T1000 (cell line): Measurements from ENCODE around the gene FUNDC2.
"Not testable (repeated sequence)": the region's sequence is repeated elsewhere in the genome, so short reads cannot be mapped to it uniquely, and the experiment has no call there.

ENCODE experiments used
- DNase-seq: peaks from one replicate; lab custom pipeline; 2025; ENCODE audit warnings: mixed read lengths; lab: John Stamatoyannopoulos, UW

The FUNDC2 gene, protein sequence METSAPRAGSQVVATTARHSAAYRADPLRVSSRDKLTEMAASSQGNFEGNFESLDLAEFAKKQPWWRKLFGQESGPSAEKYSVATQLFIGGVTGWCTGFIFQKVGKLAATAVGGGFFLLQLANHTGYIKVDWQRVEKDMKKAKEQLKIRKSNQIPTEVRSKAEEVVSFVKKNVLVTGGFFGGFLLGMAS

DNA sequence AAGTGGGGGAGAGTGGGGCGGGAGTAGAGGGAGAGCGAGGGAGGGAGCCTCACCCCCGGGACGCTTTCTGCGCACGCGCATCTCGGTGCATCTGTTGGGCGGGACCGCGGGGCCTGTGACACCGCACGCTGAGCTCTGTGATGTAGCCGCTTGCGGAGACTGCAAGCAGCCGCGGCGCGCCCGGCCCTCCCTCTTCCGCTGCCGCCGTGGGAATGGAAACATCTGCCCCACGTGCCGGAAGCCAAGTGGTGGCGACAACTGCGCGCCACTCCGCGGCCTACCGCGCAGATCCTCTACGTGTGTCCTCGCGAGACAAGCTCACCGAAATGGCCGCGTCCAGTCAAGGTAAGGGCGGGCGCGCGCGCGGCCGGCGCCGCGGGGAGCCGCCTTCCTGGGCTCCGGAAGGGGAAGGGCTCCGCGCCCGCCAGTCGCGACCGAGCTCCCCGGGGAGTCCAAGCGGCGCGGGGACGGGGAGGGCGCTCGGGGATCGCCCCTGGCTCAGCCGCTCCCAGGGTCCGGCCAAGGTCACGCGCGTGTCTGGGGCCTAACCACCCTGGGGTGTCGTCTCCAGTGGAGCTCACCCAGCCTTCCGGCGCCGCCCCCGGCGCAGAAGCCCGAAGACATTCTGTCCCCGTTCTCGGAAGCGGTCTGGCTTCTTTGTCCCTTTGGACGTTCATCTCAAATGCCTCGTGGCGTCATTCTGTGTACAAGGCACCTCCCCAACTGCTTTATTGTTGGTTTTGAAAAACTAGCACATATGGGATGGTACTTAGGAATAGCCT lies at the start of gene FUNDC2:
FUNDC2 (plus strand) TSS at position 118 of the 782 bp plus-strand sequence; CDS start at position 213, 95 bp downstream.
- peak; percentile 77 for DNase-seq

DNA sequence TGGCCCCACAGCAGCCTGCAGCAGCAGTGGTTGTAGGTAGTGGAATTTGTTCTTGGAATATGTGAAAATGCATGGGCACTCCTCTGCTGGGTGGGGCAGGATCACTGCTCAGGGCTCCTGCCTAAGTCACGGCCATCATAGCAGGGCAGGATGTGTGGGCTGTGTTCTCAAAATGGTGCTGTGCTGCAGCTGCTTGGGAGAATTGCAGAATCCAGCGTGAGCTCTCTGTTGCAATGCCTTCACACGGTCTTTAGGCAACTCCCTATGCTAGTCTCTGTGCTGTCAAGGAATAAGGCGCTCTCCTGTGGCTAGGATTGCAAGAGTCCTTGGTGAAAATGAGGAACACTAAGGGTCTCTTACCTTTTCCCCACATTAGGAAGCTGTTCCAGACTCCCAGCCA lies 47.0 kb upstream of the FUNDC2 start:
- no peak for DNase-seq

DNA sequence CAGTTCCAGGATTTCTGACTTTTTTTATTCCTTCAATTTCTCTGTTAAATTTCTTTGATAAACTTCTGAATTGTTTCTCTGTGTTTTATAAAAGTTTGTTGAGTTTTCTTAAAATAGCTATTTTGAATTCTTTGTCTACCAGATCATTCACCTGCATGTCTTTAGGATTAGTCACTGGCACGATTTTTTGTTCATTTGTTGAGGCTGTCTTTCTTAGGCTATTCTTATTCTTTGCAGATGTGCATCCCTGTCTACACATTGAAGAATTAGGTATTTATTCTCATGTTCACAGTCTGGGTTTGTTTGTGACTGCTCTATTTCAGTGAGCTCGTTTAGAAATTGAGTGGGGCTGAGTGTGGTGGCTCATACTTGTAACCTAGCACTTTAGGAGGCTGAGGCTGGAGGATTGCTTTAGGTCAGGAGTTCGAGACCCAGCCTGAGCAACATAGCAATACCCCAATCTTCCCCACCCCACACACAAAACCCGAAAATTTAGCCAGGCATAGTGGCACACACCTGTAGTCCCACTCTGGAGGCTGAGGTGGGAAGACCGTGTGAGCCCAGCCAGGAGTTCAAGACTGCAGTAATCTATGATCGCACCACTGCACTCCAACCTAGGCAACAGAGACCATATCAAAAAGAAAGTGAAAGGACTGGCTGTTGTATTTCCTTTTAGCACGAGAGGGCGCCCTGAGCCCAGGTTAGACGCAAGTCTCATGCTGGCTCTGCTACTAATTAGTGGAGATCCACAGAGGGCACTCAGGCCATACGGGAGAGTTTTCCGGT lies 46.1 kb upstream of the FUNDC2 start:
- peak; percentile 23 for DNase-seq

DNA sequence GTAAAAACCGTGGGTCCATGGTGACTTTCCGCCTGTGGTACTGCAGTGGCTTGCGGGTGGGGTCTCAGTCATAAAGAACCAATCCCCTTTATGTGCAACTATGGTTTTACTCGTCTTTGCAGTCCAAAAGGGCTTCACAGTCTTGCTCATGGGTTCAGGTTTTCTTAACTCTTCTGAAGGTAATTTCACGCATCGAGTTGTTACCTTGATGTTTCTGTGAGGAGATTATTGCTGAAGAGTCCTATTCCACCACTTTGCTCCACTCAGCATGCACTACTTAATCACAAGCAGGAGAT lies 45.6 kb upstream of the FUNDC2 start:
- no peak for DNase-seq

DNA sequence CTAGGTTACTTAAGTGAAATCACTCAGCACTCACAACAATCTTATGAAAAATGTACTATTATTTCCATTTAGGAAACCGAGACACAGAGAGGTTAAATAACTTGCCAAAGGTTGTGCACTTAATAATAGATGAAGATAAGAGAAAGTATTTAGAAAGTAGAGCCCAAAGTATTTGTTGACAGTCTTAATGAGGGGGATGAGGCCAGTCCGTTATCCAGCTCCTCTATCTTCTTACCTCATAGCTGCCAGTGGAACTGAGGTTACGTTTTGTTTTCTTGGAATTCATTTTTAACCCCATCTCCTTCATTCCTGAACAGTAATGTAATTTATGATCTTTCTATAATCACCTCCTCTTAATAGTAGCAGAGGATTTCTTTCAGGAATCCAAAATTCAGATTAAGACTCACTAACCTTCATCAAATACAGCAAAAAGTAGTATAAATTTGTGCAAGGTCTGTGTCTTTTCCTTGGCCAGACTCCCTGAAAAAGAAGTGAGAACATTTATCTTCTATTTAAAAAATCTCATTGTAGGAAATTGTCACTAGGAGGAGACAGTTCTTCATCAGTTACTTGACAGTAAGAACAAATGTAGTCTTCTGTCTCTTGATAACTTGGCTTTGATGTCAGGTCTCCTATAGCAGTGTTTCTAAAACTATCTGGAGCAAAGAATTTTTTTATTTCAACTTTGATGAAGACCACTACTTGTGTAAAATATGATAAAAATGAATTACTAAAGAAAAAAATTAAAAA lies 39.6 kb upstream of the FUNDC2 start:
- no peak for DNase-seq

DNA sequence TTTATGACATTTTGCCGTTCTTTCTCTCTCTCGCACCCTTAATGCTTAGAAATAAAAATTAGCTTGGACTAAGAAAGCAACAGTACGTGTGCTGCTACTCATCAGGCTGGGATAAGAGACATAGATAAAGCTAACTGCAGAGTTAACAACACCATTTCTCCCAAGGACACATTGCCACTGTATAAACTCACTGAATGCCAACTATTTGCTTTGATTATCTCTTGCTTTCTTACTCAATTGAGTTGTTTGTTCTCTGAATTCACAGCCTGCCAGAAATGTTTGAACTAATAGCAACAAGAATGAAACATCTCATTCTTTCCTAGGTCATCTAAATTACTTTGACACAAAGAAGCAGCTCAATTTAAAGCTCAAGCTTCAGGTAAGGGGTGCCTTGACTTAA lies 38.7 kb upstream of the FUNDC2 start:
- DNase-seq, result no peak

DNA sequence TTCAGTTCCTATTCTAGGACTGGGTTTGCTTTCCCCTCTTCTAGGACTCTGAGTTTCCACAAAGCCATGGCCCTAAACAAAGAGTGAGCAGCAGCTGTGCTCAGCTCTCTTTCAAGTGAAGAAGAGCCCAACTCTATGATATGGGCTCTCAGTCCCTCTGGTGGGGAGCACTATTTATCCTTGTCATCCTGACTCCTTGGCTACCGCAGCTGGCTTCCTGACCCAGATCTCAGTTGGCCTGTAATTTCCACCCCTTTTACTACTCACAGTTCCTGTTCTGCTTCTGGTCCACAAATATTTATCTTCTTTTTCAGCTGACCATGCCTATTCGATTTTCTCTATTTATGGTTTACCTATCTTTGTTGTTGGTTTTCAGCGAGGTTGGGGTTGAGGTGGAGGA lies 37.9 kb upstream of the FUNDC2 start:
- DNase-seq, result no peak

DNA sequence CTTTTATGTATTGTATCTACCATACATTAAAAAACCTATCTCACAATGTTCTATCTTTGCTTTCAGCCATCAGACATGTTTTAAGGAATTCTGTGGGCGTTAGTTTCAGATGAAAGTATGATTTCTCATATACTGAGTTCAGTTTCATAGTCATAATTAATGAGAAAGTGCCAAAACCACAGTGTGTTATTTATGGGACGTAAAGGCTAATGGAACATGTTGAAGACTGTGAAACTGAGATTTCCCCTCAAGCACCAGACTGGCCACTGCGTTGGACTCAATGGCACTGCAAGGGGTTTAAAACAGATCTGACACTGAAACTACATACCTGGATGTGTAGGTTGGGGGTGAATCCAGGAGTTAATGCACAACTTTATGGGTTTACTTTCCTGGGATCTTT lies 36.1 kb upstream of the FUNDC2 start:
- no peak for DNase-seq

DNA sequence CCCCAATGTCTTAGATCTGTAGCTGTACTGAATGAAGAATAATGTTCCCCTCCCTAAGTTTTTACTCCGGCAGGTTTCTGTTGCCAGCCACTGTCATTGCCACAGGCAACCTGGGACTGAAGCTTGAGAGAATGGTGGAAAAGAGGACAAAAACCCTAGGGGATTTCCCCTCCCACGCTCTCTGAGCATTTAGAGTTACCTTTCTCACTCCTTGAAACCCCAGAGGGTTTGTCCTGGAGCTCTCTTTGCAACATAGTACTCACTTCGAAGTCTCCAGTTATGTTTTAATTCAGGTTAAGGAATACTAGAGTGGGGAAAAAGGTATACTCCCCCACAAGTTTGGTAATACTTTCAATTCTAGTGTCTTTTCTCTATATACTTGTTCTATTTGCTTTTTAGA lies 35.6 kb upstream of the FUNDC2 start:
- DNase-seq, result no peak

DNA sequence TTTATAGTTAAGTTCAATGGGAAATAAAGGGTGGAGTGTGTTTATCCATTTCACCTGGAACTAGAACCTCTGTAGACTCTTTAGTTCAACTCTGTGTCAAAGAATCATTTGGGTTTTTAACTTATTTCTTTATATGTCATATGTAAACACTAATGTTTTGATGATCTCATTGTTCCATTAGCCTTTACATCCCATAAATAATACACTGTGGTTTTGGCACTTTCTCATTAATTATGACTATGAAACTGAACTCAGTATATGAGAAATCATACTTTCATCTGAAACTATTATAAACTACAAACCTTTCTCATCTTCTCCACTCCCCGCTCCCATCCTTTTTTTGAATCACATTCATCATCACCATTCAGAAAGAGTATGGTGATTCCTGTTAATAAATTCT lies 35.2 kb upstream of the FUNDC2 start:
- DNase-seq, result no peak

DNA sequence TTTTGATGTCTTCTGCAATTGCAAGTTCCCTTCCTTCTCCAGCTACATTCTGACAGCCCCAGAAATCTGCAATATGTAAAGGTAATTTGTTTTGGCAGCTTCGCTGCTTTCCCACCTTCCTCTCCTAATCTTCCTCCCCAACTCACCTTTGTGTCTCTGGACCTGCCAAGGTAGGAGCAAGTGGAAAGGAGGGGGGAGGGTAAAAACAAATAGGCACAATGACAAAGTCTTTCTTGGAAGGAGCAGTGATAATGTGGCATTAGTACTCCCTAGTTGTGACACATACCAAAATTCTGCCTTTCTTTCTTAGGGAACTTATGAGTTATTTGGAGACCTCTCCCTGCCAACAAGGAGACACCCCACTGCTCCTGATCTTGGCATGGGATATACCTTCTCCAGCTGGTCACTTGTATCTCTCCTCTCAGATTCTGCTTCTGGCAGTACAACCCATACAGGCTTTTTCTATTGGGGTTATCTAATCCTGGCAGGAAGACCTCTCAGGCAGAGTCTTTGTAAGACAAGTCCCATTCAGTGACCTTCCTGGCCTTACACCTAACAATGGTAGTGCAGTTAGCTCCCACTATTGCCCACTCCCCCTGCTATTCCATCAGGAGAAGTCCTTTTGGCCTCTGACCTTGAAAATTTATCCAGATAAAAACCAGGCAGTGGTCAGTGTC lies 28.3 kb upstream of the FUNDC2 start:
- DNase-seq, result no peak

DNA sequence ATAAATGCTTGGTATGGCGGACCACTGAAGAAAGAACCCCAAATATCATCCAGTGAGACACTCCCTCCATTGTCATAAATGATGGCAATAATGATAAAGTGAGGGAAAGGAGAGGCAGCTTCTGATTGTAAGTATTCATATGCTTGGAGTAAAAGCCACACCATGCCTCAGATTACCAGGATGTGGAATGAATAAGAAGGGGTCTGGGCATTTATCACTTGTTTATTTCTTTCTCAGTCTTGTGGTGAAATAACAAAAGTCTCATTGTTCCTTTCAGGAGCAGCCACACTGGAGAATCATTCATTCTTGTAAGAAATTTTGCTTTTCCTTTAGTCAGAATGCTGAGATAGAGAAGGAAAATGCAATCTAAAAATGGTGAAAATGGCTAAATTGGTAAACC lies 25.8 kb upstream of the FUNDC2 start:
- DNase-seq, result no peak

DNA sequence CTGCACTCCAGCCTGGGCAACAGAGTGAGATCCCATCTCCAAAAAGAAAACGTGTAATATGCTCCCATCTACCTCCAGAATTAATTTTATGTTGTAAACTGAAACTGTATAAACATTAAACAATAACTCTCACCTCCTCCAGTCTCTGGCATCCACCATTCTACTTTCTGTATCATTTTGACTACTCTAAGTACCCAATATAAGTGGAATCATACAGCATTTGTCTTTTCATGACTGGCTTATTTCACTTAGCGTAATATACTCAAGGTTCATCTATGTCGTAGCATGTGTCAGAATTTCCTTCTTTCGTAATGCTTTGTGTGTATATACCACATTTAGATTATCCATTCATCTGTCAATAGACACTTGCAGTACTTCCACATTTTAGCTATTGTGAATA lies 24.8 kb upstream of the FUNDC2 start:
- DNase-seq, result no peak

DNA sequence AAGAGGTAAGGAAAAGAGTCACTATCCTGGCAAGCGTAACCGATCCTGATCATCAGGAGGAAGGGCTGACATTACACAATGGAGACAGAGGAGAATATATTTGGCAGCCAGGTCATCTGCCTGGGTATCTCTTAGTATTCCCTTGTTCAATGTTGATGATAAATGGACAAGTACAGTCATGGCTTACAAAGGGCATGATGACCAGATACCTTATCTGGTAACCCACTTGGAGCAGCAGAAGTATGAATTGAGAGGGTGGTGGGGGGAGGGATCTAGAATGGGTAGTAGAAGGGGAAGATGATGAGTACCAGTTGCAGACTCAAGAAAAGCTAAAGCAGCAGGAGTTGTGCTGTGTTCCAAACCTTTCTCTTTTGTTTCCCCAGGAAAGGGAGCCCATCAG lies 21.5 kb upstream of the FUNDC2 start:
- no peak for DNase-seq

DNA sequence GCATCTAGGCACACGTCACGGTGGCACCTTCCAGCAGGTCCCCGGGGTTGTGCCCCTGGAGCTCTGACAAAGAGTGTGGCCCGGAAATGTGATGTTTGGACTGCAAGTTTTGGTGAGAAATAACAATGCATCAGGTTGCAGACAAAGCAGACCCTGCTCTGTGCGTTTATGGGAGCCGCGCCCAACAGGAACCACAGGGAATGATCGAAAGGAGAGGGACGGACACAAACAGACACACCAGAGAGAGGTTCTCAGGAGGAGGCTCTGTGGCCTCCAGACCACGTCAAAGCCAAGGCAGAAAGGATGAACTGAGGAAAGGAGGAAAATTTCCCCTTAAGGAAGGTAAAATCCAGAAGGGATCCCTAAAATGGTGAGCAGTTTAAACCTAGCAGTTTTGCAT lies 20.3 kb upstream of the FUNDC2 start:
- not testable (repeated sequence) for DNase-seq

DNA sequence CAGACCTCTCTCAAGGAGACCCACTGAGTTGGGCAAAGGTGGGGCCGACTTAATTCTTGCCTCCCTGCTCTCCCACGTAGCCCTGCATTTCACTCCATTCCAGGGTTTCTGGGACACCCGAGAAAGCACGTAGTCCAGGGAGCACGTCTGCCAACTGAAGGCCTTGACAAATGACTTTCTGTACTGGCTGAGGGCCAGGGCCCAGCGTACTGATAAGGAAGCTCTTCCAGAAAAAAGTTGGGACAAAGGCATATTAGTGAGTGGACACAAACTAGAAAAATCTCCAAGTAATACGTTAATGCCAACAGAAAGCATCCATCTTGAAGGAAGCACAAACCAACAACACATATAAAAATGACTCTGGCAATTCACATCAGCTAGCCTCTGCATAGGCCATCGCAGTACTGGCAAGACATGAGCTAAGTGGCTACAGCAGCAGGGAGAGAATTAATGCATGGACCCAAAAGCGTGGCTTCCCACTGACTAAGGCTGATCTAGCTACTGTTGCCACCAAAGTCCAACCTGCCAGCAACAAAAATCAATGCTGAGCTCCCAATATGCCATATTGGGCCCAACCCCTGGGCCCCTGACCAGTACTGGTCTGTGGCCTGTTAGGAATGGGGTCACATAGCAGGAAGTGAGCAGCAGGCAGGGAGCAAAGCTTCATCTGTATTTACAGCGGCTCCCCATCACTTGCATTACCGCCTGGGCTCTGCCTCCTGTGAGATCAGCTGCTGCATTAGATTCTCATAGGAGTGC lies 19.6 kb upstream of the FUNDC2 start:
- not testable (repeated sequence) for DNase-seq

DNA sequence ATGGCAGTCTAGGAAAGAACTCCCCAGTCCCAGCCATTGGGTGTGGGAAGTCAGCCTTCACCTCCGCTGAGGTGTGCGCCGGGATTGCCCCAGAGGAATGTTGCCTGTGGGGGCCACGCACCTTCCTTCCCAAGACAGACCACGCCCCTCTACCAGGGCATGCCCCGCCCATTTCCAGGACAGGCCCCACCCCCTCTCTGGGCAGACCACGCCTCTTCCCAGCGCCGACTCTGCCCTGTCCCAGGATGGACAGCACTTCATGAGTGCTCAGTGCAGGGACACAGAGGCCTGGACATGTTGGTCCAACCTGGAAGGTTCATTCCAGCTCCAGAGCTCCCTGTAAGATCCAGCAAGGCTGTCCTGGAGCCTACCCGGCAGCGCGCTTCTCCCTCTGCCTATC lies 18.1 kb upstream of the FUNDC2 start:
- DNase-seq, result not testable (repeated sequence)

DNA sequence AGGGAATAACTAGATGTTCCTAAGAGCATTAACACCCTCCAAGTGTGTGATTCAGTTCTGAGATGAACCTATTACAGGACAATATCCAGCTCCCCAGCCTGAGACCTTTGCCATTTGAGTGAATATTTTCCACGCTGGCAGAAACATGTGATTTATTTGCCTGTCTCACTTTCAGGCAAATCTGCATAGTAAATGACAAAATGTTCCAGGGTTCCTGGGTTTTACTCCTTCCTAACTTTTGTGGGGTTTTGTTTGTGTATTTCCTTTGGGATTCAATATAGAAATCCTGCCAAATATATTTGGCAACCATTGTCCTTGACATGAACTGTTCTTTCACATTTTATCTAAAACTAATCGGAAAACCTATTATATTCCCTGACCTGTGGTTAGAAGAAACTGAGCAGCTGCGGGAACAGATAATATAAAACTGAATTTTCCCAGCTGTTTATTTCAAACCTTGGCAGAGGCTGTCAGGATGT lies 16.6 kb upstream of the FUNDC2 start:
- no peak for DNase-seq

DNA sequence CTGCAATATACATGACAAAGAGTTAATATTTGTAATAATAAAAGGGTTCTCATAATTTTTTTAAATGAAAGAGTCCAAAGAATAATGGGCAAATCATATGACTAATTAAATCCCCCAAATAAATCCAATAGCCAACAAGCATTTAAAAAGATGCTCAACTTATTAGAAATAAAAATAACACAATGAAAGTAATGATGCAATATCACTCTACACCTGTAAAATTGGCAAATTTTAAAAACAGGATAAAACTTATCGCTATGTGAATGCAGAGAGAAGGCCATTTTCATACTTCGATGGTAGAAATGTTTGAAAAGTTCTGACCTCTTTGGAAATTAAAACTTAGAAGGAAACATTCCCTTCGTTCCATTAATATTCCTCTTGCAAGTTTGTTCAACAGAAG lies 6.1 kb upstream of the FUNDC2 start:
- no peak for DNase-seq

DNA sequence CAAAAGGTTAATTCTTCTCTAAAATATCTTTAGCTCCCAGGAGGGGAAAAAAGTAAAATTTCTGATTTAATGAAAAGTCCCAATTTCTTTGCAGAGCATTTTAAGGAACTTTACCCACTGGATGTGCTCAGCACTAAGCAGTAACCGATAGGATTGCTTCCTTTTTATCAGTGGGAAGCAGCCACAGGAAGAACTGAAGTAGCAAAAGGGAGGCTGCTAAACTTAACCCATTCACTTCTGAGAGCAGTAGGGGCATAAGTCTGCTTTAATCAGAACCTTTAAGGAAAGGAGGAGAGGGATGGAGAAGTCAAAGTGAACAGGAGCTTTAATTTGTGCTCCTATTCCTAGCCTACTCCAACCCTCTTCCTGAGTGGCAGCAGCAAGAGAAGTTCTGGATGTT lies 4.1 kb upstream of the FUNDC2 start, which contains the start of gene F8:
F8 (minus strand) TSS at position 139 of the 400 bp plus-strand sequence. CDS start 171 bp downstream, outside the sequence.
- no peak for DNase-seq
